ENCODE data around the gene RSRC2.

RSRC2 gene

GRCh38 chr12:122563361-122563760 is 36.6 kb upstream of the RSRC2 start:
- Histone ChIP-seq H2AFZ (ENCODE audit: low read depth, low read length) (no peak overlapping the region), H3K36me3 (ENCODE audit: insufficient read depth, low read length) (peaks cover 76% of the 10 kb centered on the region), H3K4me2 (ENCODE audit: insufficient read depth, low read length) (no peak overlapping the region), H4K20me1 (ENCODE audit: insufficient read depth, low read length) (no peaks in the 10 kb centered on the region), H3K4me3 (ENCODE audit: low read depth in 1 of 2, low read length in 2 of 2) (no peak overlapping the region), H3K27me3 (ENCODE audit: insufficient read depth, low read length, poor library complexity) (no peaks in the 10 kb centered on the region), H3K27ac (ENCODE audit: low read length) (no peak overlapping the region), H3K4me1 (ENCODE audit: insufficient read depth, low read length) (no peaks in the 10 kb centered on the region), H3K9me3 (ENCODE audit: insufficient read depth, low read length, severe bottlenecking) (no peaks in the 10 kb centered on the region), H3K79me2 (ENCODE audit: insufficient read depth, low read length) (no peaks in the 10 kb centered on the region), H3K9ac (ENCODE audit: low read depth, low read length) (no peak overlapping the region)
- TF ChIP-seq CTCF (IDR thresholded peaks at IDR 0.05; ENCODE audit: borderline replicate concordance, extremely low read depth, low read length, poor library complexity, severe bottlenecking) (no peak), EZH2 (IDR thresholded peaks at IDR 0.05; ENCODE audit: borderline replicate concordance, low read depth, low read length, severe bottlenecking) (no peak)
- ATAC-seq (ENCODE audit: insufficient read depth, low read depth) (no peak), DNase-seq (no peak)

- Histone ChIP-seq H3K4me2 (ENCODE audit: insufficient read depth, low read length) (no peak overlapping the region), H4K20me1 (ENCODE audit: insufficient read depth, low read length) (no peaks in the 10 kb centered on the region), H3K4me1 (ENCODE audit: insufficient read depth, low read length) (no peaks in the 10 kb centered on the region), H3K4me3 (ENCODE audit: low read depth in 1 of 2, low read length in 2 of 2) (no peak overlapping the region), H3K9me3 (ENCODE audit: insufficient read depth, low read length, severe bottlenecking) (no peaks in the 10 kb centered on the region), H3K27ac (ENCODE audit: low read length) (no peak overlapping the region), H2AFZ (ENCODE audit: low read depth, low read length) (no peak overlapping the region), H3K79me2 (ENCODE audit: insufficient read depth, low read length) (no peaks in the 10 kb centered on the region), H3K27me3 (ENCODE audit: insufficient read depth, low read length, poor library complexity) (no peaks in the 10 kb centered on the region), H3K9ac (ENCODE audit: low read depth, low read length) (no peak overlapping the region), H3K36me3 (ENCODE audit: insufficient read depth, low read length) (peaks cover 88% of the 10 kb centered on the region)
- ATAC-seq (ENCODE audit: insufficient read depth, low read depth) = no peak
- no peak for TF ChIP-seq EZH2 (IDR thresholded peaks at IDR 0.05; ENCODE audit: borderline replicate concordance, low read depth, low read length, severe bottlenecking)
- DNase-seq = no peak
These were observed 33.4 kb upstream of the RSRC2 start for GRCh38 chr12:122560138-122560537.

DNA sequence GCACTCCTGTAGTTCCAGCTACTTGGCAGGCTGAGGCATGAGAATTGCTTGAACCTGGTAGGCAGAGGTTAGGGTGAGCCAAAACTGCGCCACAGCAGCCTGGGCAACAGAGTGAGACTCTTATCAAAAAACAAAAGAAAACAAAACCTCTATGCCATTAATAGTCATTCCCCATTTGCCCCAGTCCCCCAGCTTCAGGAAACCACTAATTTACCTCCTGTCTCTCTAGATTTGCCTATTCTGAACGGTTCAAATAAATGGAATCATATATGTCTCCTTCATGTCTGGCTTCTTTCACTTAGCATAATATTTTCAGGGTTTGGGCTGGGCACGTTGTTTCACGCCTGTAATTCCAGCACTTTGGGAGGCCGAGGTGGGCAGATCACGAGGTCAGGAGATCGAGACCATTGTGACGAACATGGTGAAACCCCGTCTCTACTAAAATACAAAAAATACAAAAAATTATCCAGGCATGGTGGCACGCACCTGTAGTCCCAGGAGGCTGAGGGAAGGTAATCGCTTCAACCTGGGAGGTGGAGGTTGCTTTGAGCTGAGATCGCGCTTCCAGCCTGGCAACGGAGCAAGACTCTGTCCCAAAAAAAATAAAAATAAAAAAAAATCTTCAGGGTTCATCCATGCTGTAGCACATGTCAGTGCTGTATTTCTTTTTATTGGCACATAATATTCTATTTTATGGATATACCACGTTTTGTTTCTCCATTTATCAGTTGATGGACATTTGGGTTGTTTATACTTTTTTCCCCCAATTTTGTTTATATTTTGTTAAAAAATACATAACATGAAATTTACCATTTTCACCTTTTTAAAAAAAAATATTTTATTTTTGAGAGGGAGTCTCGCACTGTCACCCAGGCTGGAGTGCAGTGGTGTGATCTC is 32.3 kb upstream of the RSRC2 start:
- Histone ChIP-seq H3K27ac (ENCODE audit: low read length) (no peak overlapping the region), H2AFZ (ENCODE audit: low read depth, low read length) (no peak overlapping the region), H3K79me2 (ENCODE audit: insufficient read depth, low read length) (no peaks in the 10 kb centered on the region), H3K27me3 (ENCODE audit: insufficient read depth, low read length, poor library complexity) (no peaks in the 10 kb centered on the region), H3K9ac (ENCODE audit: low read depth, low read length) (no peak overlapping the region), H3K4me3 (ENCODE audit: low read depth in 1 of 2, low read length in 2 of 2) (no peak overlapping the region), H3K36me3 (ENCODE audit: insufficient read depth, low read length) (peaks cover 90% of the 10 kb centered on the region), H4K20me1 (ENCODE audit: insufficient read depth, low read length) (no peaks in the 10 kb centered on the region), H3K4me2 (ENCODE audit: insufficient read depth, low read length) (no peak overlapping the region), H3K9me3 (ENCODE audit: insufficient read depth, low read length, severe bottlenecking) (no peaks in the 10 kb centered on the region), H3K4me1 (ENCODE audit: insufficient read depth, low read length) (no peaks in the 10 kb centered on the region)
- DNase-seq = no peak
- no peak for ATAC-seq (ENCODE audit: insufficient read depth, low read depth)
- TF ChIP-seq EZH2 (IDR thresholded peaks at IDR 0.05; ENCODE audit: borderline replicate concordance, low read depth, low read length, severe bottlenecking) (no peak), CTCF (IDR thresholded peaks at IDR 0.05; ENCODE audit: borderline replicate concordance, extremely low read depth, low read length, poor library complexity, severe bottlenecking) (no peak)

GRCh38 chr12:122547330-122547729 is 20.6 kb upstream of the RSRC2 start:
- no peak for DNase-seq
- no peaks in the 10 kb centered on the region for H3K9me3 ChIP-seq (ENCODE audit: insufficient read depth, low read length, severe bottlenecking)
- no peak overlapping the region for H2AFZ ChIP-seq (ENCODE audit: low read depth, low read length)
- H3K79me2 ChIP-seq (ENCODE audit: insufficient read depth, low read length) = no peaks in the 10 kb centered on the region
- no peak overlapping the region for H3K27ac ChIP-seq (ENCODE audit: low read length)
- no peak for TF ChIP-seq CTCF (IDR thresholded peaks at IDR 0.05; ENCODE audit: borderline replicate concordance, extremely low read depth, low read length, poor library complexity, severe bottlenecking)
- TF ChIP-seq EZH2 (IDR thresholded peaks at IDR 0.05; ENCODE audit: borderline replicate concordance, low read depth, low read length, severe bottlenecking) = no peak
- ATAC-seq (ENCODE audit: insufficient read depth, low read depth) = no peak
- H3K9ac ChIP-seq (ENCODE audit: low read depth, low read length) = no peak overlapping the region
- no peaks in the 10 kb centered on the region for H4K20me1 ChIP-seq (ENCODE audit: insufficient read depth, low read length)
- H3K36me3 ChIP-seq (ENCODE audit: insufficient read depth, low read length) = peaks cover 89% of the 10 kb centered on the region
- H3K27me3 ChIP-seq (ENCODE audit: insufficient read depth, low read length, poor library complexity) = no peaks in the 10 kb centered on the region
- H3K4me2 ChIP-seq (ENCODE audit: insufficient read depth, low read length) = no peak overlapping the region
- H3K4me1 ChIP-seq (ENCODE audit: insufficient read depth, low read length) = no peaks in the 10 kb centered on the region
- no peak overlapping the region for H3K4me3 ChIP-seq (ENCODE audit: low read depth in 1 of 2, low read length in 2 of 2)
